HepG2 (cell line): ENCODE results near the gene ZCRB1. TPM values are rescaled to one million over a fixed set of nuclear protein-coding genes. Genes with fewer than 3 reads are reported as not detected.
A peak's percentile ranks its signal among the peaks of the same experiment; 100 is the strongest.

Experiments
- ATAC-seq: fragments of 200-7000 bp; cut with Tn5 transposase; 3 replicates; pipeline ENCODE4 v1.9.1; 2020; ENCODE audit warnings: mild to moderate bottlenecking, moderate library complexity
- BruUV-seq: library from RNA; stranded (reverse); fragments of 400-500 nt; replicated peaks from 2 replicates; lab custom pipeline; 2021; lab: Mats Ljungman, UMichigan
- CTCF ChIA-PET: fragments of 300-600 bp; formaldehyde crosslinking; extraction: SDS; loops from one replicate; lab custom pipeline; 2021; ENCODE audit warnings: low total read pairs, inconsistent platforms, low intra/inter-chr PET ratio; lab: Yijun Ruan, JAX
- POLR2A ChIA-PET: fragments of 350-600 bp; sonication (Branson Sonifier 250); formaldehyde crosslinking; loops from one replicate; lab custom pipeline; 2020; ENCODE audit warnings: antibody characterized with exemption, inconsistent platforms; lab: Yijun Ruan, JAX
- DNase-seq: peaks from one replicate; pipeline ENCODE4 v3.0.0-alpha.2; 2015; ENCODE audit warnings: low spot score
- FAIRE-seq: peaks from 3 replicates; lab custom pipeline; 2011; peaks lifted over from hg19 to GRCh38; lab: Jason Lieb, UNC
- H2AFZ ChIP-seq: one replicate; pipeline ENCODE4 v1.6.1; 2011; ENCODE audit warnings: low read length, inconsistent platforms
- H3K27ac ChIP-seq: fragments of 300-600 bp; 3 replicates; pipeline ENCODE4 v1.8.0; 2011; ENCODE audit warnings: mixed run types, mild to moderate bottlenecking, mixed read lengths, low read length, inconsistent platforms; ENCODE audit not compliant: insufficient read depth; ENCODE audit errors: extremely low read length
- H3K27me3 ChIP-seq, 2 experiments: fragments of 200-600 bp in 1 of 2; 2 replicates in 1 of 2; 3 replicates in 1 of 2; pipeline versions ENCODE4 v1.6.0 to v1.8.0; 2011; ENCODE audit warnings: low read length in 2 of 2, mild to moderate bottlenecking in 2 of 2, moderate library complexity in 2 of 2, inconsistent platforms in 1 of 2; ENCODE audit not compliant: insufficient read depth in 2 of 2, control insufficient read depth in 1 of 2
- H3K36me3 ChIP-seq, 2 experiments: fragments of 200-600 bp in 1 of 2; replicated peaks in 1 of 2; 2 replicates in 1 of 2; 3 replicates in 1 of 2; pipeline versions ENCODE4 v1.5.1 to v1.8.0; 2011; ENCODE audit warnings: low read length in 2 of 2, inconsistent platforms in 1 of 2; ENCODE audit not compliant: insufficient read depth in 2 of 2, control insufficient read depth in 1 of 2
- H3K4me1 ChIP-seq: 2 replicates; pipeline ENCODE4 v1.5.1; 2012; ENCODE audit warnings: low read length, inconsistent platforms; ENCODE audit not compliant: insufficient read depth
- H3K4me2 ChIP-seq: 2 replicates; pipeline ENCODE4 v1.6.0; 2011; ENCODE audit warnings: low read depth, low read length, inconsistent platforms
- H3K4me3 ChIP-seq, 3 experiments: fragments of 200-600 bp in 1 of 3; sonication (generic), shearing (Covaris generic) in 1 of 3; replicated peaks in 1 of 3; 2 replicates each; pipeline ENCODE4 v1.5.1; 2011 to 2016; ENCODE audit warnings: low read length in 3 of 3, inconsistent platforms in 2 of 3, low read depth in 2 of 3, mild to moderate bottlenecking in 2 of 3, control low read depth in 1 of 3, mixed read lengths in 1 of 3; ENCODE audit not compliant: insufficient read depth in 1 of 3
- H3K79me2 ChIP-seq: one replicate; pipeline ENCODE4 v1.6.1; 2011; ENCODE audit warnings: low read length, inconsistent platforms; ENCODE audit not compliant: insufficient read depth
- H3K9ac ChIP-seq: 2 replicates; pipeline ENCODE4 v1.6.0; 2011; ENCODE audit warnings: mild to moderate bottlenecking, low read depth, low read length, inconsistent platforms; ENCODE audit not compliant: insufficient read depth
- H3K9me3 ChIP-seq: 2 replicates; pipeline ENCODE4 v1.5.1; 2012; ENCODE audit warnings: mild to moderate bottlenecking, low read length
- H4K20me1 ChIP-seq: 2 replicates; pipeline ENCODE4 v1.6.0; 2011; ENCODE audit warnings: inconsistent platforms, mild to moderate bottlenecking, low read length, moderate library complexity; ENCODE audit not compliant: insufficient read depth
- KLF6 ChIP-seq: IDR thresholded peaks from 2 replicates; pipeline ENCODE4 v1.8.0; 2016; ENCODE audit warnings: missing biosample characterization, missing genetic modification reagents
- MAFF ChIP-seq: IDR thresholded peaks from 2 replicates; pipeline ENCODE4 v1.6.1; 2011; ENCODE audit warnings: low read depth, low read length, improper control_type of control experiment
- MAFK ChIP-seq, 2 experiments: IDR thresholded peaks in 1 of 2; conservative IDR thresholded peaks in 1 of 2; 2 replicates each; pipeline ENCODE4 v1.6.1; 2011; ENCODE audit warnings: improper control_type of control experiment in 2 of 2, low read length in 2 of 2
- PHF21A ChIP-seq: sonication (generic); formaldehyde crosslinking; IDR thresholded peaks from 2 replicates; pipeline ENCODE4 v1.5.0; 2020; ENCODE audit warnings: mild to moderate bottlenecking, missing genetic modification reagents
- ZBTB21 ChIP-seq: sonication (generic); formaldehyde crosslinking; IDR thresholded peaks from 2 replicates; pipeline ENCODE4 v1.4.0; 2020; ENCODE audit warnings: missing genetic modification reagents
- ZMAT3 ChIP-seq: sonication (generic); formaldehyde crosslinking; conservative IDR thresholded peaks from 2 replicates; pipeline ENCODE4 v1.7.0; 2021; ENCODE audit warnings: missing genetic modification reagents
- ZNF513 ChIP-seq: sonication (generic); formaldehyde crosslinking; conservative IDR thresholded peaks from 2 replicates; pipeline ENCODE4 v1.5.0; 2020; ENCODE audit warnings: missing genetic modification reagents
- ZNF7 ChIP-seq: IDR thresholded peaks from 2 replicates; pipeline ENCODE4 v1.6.1; 2016; ENCODE audit warnings: missing biosample characterization, missing genetic modification reagents
- in situ Hi-C: cut with HindIII; loops from 2 replicates; pipeline ENCODE4 v1.10.0; 2017; ENCODE audit warnings: low pct_unique_long_range_greater_than_20kb; ENCODE audit not compliant: extremely low pct_ligation_motif_present
- intact Hi-C: fragments of 100-400 bp; cut with micrococcal nuclease; formaldehyde crosslinking; loops from one replicate; pipeline ENCODE4 v1.10.0; 2022; ENCODE audit not compliant: unreplicated experiment
- polyA plus RNA-seq, 8 experiments: library from polyadenylated mRNA; depleted of rRNA in 3 of 8; stranded (reverse) in 7 of 8; unstranded in 1 of 8; fragments of >200 nt; fragmentation: Illumina TruSeq in 4 of 8; extraction: Trizol in 4 of 8; gene quantifications; 2 replicates each; pipeline versions ENCODE4 v1.2.1 to v1.2.3, GENCODE V29; 2011 to 2016; ENCODE audit warnings: low read depth in 4 of 8, missing spikeins in 1 of 8, mixed read lengths in 1 of 8; ENCODE audit not compliant: insufficient read depth in 1 of 8
- total RNA-seq, 5 experiments: library from RNA; depleted of rRNA; stranded (reverse); fragments of >200 nt; fragmentation: Illumina TruSeq; extraction: Trizol; gene quantifications; 2 replicates each; pipeline ENCODE4 v1.2.3, GENCODE V29; 2016; ENCODE audit warnings: low read depth in 1 of 5
- TF ChIP-seq, protein P1 (sequence below): sonication (generic); formaldehyde crosslinking; conservative IDR thresholded peaks from 2 replicates; pipeline ENCODE4 v1.4.0; 2020; ENCODE audit warnings: mild to moderate bottlenecking, missing genetic modification reagents, moderate library complexity

ZCRB1 gene
- total and polyA plus RNA-seq, 2 of the 13 experiments (the other 11 are each of a cell fraction or from before 2014, with no cell fraction given), result 43.5 to 49.8 TPM

DNA sequence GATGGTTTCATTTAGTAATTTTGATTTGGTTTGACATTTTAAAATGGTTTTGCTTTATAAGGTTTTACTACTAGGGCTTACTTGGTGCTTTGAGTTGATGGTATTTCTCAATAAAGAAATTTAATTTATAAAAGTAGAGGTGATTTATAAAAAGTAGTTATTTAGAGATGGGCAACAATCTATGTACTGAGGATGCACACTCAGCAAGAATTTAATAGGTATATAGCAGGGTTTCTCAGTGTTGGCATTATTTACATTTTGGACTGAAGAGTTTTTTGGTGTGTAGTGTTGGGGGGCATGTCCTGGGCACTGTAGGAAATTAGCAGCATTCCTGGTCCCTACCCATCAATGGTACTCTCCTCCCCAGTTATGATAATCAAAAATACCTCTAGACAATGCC lies 47.8 kb upstream of the ZCRB1 start:
- FAIRE-seq, result no peak
- Histone ChIP-seq H3K9ac (no peak overlapping the region), H3K9me3 (no peaks in the 10 kb centered on the region), H4K20me1 (peaks cover 12% of the 10 kb centered on the region), H3K4me3 (no peak overlapping the region), H3K27me3 (no peaks in the 10 kb centered on the region), H3K4me2 (no peak overlapping the region), H3K4me1 (no peaks in the 10 kb centered on the region), H3K36me3 (peaks cover 2 to 12% of the 10 kb centered on the region in 2 experiments), H2AFZ (no peak overlapping the region), H3K79me2 (peaks cover 6% of the 10 kb centered on the region), H3K27ac (no peak overlapping the region)
- in situ Hi-C loops, result no loop called here
- no peak for ATAC-seq
- BruUV-seq, result no TSS peak
- TF ChIP-seq ZNF7 (no peak), PHF21A (CRISPR knock-in tag) (no peak), MAFK (conservative IDR thresholded peaks at IDR 0.05 in 1 of 2, IDR thresholded peaks at IDR 0.05 in 1 of 2; ENCODE audit: low read length in 2 of 2) (peak; percentile 10 to 56; a peak in 2 of 4 replicates), KLF6 (CRISPR knock-in tag) (no peak), ZMAT3 (CRISPR knock-in tag) (no peak), ZBTB21 (CRISPR knock-in tag) (no peak), ZNF513 (CRISPR knock-in tag) (no peak), MAFF (peak; percentile 46; the same call in 1 of the 2 replicates)
- TF ChIP-seq, protein P1, sequence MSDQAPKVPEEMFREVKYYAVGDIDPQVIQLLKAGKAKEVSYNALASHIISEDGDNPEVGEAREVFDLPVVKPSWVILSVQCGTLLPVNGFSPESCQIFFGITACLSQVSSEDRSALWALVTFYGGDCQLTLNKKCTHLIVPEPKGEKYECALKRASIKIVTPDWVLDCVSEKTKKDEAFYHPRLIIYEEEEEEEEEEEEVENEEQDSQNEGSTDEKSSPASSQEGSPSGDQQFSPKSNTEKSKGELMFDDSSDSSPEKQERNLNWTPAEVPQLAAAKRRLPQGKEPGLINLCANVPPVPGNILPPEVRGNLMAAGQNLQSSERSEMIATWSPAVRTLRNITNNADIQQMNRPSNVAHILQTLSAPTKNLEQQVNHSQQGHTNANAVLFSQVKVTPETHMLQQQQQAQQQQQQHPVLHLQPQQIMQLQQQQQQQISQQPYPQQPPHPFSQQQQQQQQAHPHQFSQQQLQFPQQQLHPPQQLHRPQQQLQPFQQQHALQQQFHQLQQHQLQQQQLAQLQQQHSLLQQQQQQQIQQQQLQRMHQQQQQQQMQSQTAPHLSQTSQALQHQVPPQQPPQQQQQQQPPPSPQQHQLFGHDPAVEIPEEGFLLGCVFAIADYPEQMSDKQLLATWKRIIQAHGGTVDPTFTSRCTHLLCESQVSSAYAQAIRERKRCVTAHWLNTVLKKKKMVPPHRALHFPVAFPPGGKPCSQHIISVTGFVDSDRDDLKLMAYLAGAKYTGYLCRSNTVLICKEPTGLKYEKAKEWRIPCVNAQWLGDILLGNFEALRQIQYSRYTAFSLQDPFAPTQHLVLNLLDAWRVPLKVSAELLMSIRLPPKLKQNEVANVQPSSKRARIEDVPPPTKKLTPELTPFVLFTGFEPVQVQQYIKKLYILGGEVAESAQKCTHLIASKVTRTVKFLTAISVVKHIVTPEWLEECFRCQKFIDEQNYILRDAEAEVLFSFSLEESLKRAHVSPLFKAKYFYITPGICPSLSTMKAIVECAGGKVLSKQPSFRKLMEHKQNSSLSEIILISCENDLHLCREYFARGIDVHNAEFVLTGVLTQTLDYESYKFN (CRISPR knock-in tag), result no peak
- no peak for DNase-seq
- intact Hi-C loops, result loop anchor here (2.0 to 5.0 kb wide), 3 partner anchors 41 to 1111 kb away; no protein-coding TSS in a partner anchor
- POLR2A ChIA-PET, result no interaction called here
- CTCF ChIA-PET, result no interaction called here
